ENCODE results near the gene AFMID.
"Not testable (repeated sequence)": the region's sequence is repeated elsewhere in the genome, so short reads cannot be mapped to it uniquely, and the experiment has no call there.

The AFMID gene

GRCh38 chr17:78154903-78155811 is 32.0 kb upstream of the AFMID start:
- DNase-seq = no peak

- DNase-seq = no peak
These were observed 27.5 kb upstream of the AFMID start for GRCh38 chr17:78159575-78160158.

GRCh38 chr17:78163881-78164747 is 23.0 kb upstream of the AFMID start:
- no peak for DNase-seq

GRCh38 chr17:78164748-78165607 is 22.2 kb upstream of the AFMID start:
- no peak for DNase-seq

- DNase-seq = no peak
These were observed 20.7 kb upstream of the AFMID start for GRCh38 chr17:78166416-78166815.

GRCh38 chr17:78168242-78168902 is 18.8 kb upstream of the AFMID start, which contains the start of gene SYNGR2:
Gene SYNGR2 (plus strand): TSS chr17:78168581. CDS start chr17:78168617, 36 bp downstream.
- peak; percentile 83 for DNase-seq

- peak; percentile 64 to 71 for DNase-seq
These were observed 18.0 kb upstream of the AFMID start for GRCh38 chr17:78168903-78169793.

- DNase-seq = no peak
These were observed 16.2 kb upstream of the AFMID start for GRCh38 chr17:78170692-78171590.

GRCh38 chr17:78171591-78172248 is 15.4 kb upstream of the AFMID start:
- not testable (repeated sequence) for DNase-seq

- DNase-seq = no peak
These were observed 14.7 kb upstream of the AFMID start for GRCh38 chr17:78172249-78173051.

- DNase-seq = no peak
These were observed 14.0 kb upstream of the AFMID start for GRCh38 chr17:78173097-78173715.

GRCh38 chr17:78174346-78174869 is 12.8 kb upstream of the AFMID start:
- DNase-seq = no peak

- no peak for DNase-seq
These were observed 12.1 kb upstream of the AFMID start for GRCh38 chr17:78174870-78175642.

- DNase-seq = no peak
These were observed 11.6 kb upstream of the AFMID start for GRCh38 chr17:78175643-78175981.

- peak; percentile 72 to 73 for DNase-seq
These were observed 10.6 kb upstream of the AFMID start for GRCh38 chr17:78176548-78177025.

GRCh38 chr17:78179372-78179771 is 7.8 kb upstream of the AFMID start:
- DNase-seq = no peak
